GM13976 (cell line): Measurements from ENCODE around the gene SULF2.

ENCODE experiments used
- DNase-seq: peaks from one replicate; pipeline ENCODE4 v3.0.0; 2012; ENCODE audit warnings: low spot score
- in situ Hi-C: fragments of 300-500 bp; cut with MboI; formaldehyde crosslinking; loops from one replicate; pipeline ENCODE4 v1.12.0; 2022; ENCODE audit warnings: low sequenced_read_pairs, mixed read lengths, inconsistent platforms; ENCODE audit not compliant: unreplicated experiment
- TF ChIP-seq, protein P1 (sequence below): IDR thresholded peaks from 2 replicates; pipeline ENCODE4 v1.5.1; 2012; ENCODE audit warnings: borderline replicate concordance, mild to moderate bottlenecking; ENCODE audit not compliant: insufficient read depth; ENCODE audit errors: extremely low read depth, missing control alignments, control extremely low read depth

Gene SULF2

DNA sequence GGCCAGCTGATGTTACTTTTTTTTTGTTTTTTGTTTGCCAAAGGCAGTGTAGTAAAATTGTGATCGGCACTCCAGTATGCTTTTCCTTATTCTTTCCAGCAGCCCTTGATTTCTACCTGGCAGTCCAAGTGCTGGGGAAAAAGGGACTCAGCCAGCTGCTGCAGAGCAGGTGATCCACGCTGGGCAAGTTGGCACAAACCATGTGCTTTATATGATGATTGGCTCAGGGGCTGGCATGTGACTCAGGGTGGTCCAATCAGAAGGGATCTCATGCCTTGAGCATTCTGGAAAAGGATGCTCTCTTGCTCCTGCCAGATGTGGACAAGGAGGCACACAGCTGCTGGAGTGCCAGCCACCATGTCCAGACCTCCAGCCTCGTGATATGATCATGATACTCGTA is 54.5 kb downstream of the SULF2 start:
- no peak for DNase-seq
- TF ChIP-seq, protein P1, sequence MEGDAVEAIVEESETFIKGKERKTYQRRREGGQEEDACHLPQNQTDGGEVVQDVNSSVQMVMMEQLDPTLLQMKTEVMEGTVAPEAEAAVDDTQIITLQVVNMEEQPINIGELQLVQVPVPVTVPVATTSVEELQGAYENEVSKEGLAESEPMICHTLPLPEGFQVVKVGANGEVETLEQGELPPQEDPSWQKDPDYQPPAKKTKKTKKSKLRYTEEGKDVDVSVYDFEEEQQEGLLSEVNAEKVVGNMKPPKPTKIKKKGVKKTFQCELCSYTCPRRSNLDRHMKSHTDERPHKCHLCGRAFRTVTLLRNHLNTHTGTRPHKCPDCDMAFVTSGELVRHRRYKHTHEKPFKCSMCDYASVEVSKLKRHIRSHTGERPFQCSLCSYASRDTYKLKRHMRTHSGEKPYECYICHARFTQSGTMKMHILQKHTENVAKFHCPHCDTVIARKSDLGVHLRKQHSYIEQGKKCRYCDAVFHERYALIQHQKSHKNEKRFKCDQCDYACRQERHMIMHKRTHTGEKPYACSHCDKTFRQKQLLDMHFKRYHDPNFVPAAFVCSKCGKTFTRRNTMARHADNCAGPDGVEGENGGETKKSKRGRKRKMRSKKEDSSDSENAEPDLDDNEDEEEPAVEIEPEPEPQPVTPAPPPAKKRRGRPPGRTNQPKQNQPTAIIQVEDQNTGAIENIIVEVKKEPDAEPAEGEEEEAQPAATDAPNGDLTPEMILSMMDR = no peak
- in situ Hi-C loops = no loop called here

DNA sequence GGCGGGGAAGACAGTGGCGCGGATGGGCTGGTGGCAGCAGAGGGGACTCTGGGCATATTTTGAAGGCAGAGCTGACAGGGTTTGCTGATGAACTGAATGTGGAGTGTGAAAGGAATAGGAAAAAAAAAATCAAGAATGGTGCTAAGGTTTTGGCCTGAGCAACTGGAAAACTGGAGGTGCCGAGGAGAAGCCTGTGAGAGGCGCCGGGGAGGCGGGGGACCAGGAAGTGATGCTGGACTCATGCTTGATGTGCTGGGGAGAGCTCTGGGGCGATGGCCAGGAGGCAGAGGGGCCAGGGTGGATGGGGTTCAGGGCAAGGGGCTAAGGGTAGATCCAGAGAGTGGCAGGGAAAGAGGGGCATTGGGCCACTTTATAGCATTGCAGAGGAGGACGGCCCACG is 55.8 kb downstream of the SULF2 start:
- TF ChIP-seq, protein P1 = no peak
- no peak for DNase-seq

DNA sequence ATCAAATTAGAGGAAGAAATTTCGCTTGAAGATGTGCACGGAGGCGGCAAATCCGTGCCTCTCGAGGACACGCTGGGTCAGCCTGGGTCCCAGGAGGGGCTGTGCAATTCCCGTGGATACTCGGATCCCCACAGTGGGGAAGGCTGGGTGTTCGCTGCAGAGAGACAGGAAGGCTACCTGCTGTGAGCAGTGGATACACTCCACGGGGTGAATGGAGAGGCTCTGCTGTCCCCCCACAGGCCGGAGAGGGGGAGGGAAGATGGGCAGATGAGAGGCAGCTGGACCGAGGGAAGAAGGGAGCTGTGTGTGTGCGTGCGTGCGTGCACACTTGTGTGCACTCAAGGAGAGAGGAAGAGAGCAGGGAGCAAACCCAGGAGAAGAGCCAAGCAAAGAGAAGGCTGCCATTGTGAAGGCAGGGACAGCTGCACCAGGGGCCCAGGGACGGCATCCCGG is 57.3 kb downstream of the SULF2 start:
- DNase-seq = no peak
- TF ChIP-seq, protein P1 = no peak
- in situ Hi-C loops = no loop called here

More for the DNA sequence above, 55.8 kb downstream of the SULF2 start:
- in situ Hi-C loops = no loop called here

DNA sequence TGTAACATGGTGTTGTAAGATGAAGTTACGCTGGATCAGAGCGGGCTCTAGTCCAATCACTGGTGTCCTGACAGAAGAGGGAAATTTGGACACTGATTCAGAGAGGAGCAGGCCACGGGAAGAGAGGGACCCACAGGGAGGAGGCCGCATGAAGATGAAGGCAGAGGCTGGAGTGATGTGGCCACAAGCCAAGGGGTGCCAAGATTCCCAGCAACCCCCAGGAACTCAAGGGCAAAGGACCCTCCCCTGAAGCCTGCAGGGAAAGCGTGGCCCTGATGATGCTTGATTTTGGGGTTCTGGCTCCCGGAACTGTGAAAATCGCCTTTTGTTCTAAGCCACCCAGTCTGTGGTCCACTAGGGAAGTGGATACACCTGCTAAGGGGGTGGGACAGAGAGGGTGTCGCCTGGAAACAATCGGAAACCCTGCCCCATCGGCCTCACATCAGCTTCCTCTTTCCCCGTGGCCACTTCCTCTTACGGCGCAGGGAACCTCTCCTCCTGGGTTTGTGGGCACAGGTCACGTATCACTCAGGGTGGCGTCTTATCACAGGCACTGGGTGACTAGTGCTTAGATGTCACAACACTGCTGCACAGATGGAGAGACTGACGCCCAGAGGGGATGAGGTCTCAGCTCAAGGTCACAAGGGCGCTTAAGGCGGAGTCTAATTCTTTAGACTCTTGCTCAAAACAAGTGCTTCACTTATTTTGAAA is 58.0 kb downstream of the SULF2 start:
- in situ Hi-C loops = no loop called here
- TF ChIP-seq, protein P1 = no peak
- DNase-seq = peak; percentile 78

DNA sequence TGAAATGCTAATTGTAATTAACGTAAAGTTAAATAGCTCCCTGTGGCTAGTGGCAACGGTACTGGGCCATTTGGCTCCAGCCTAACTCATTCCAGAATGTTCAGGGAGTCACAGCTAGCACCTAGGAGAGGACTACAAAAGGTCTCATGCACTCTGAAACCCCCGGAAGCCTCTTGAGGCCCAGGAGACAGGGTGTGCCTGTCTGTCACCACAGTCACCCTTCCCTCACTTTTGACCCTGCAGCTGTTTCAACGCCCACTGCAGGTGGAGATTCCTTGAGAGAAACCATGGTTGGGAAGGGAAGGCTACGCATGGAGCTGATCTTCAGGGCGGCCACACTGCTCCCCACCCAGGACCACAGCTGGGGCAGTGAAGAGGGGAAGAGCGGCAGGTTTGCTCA is 58.6 kb downstream of the SULF2 start:
- no peak for DNase-seq
- TF ChIP-seq, protein P1 = no peak
- in situ Hi-C loops = no loop called here

DNA sequence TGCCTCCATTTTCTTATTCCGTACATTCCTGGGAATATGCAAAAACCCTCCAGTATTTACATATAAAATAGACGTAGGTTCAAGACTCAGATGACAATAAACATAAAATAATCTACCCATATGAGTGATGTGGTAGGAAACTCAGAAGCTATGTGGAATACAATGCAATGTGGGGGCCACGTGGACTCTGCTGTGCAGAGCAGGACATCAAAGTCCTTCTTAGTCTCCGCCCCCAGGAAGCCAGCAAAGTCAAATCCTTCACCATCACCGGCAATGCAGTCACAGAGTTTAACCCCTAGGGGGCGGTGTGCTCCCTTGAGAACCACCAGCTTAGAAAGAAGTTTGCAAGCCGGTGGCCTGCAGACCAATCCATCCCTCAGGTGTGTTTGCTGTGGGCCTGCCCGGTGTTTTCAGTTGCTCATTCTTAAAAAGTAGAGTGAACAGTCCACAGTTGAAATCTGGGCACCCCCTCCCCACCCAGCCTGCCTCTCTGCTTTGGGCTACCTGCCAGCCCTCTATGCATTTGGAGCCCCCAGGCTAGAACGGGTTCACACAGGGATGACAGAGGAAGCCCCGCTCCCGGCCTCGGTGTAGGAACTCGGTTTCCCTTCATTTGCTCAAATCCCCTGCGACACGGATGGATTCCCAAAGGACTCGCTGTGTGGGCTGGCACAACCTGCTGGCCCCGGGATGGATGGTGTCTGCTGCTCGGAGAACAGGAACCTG is 59.9 kb downstream of the SULF2 start:
- in situ Hi-C loops = no loop called here
- TF ChIP-seq, protein P1 = peak; percentile 71

More for the DNA sequence above, 59.9 kb downstream of the SULF2 start:
- DNase-seq = peak; percentile 89
